ENCODE measurements around the gene RASSF8.
"Not testable (repeated sequence)": the region's sequence is repeated elsewhere in the genome, so short reads cannot be mapped to it uniquely, and the experiment has no call there.

The RASSF8 gene

GRCh38 chr12:26037615-26038220 is 79.2 kb downstream of the RASSF8 start:
- Mint-ChIP-seq H3K4me3 (no peak overlapping the region), H3K27ac (no peak overlapping the region), H3K9me3 (no peaks in the 10 kb centered on the region), H3K27me3 (ENCODE audit: low read depth) (peaks cover 5% of the 10 kb centered on the region), H3K36me3 (ENCODE audit: low read depth) (no peaks in the 10 kb centered on the region), H3K4me1 (ENCODE audit: low read depth) (no peaks in the 10 kb centered on the region)

GRCh38 chr12:26042645-26043044 is 84.2 kb downstream of the RASSF8 start:
- H3K4me3 Mint-ChIP-seq: no peak overlapping the region
- H3K4me1 Mint-ChIP-seq (ENCODE audit: low read depth): no peaks in the 10 kb centered on the region
- no peak overlapping the region for H3K27ac Mint-ChIP-seq
- H3K36me3 Mint-ChIP-seq (ENCODE audit: low read depth): no peaks in the 10 kb centered on the region
- peaks cover 16% of the 10 kb centered on the region for H3K27me3 Mint-ChIP-seq (ENCODE audit: low read depth)
- no peaks in the 10 kb centered on the region for H3K9me3 Mint-ChIP-seq

- Mint-ChIP-seq H3K4me1 (ENCODE audit: low read depth) (no peaks in the 10 kb centered on the region), H3K27ac (no peak overlapping the region)
Measured at GRCh38 chr12:26043135-26044006, 84.9 kb downstream of the RASSF8 start.

GRCh38 chr12:26044007-26044394 is 85.5 kb downstream of the RASSF8 start:
- Mint-ChIP-seq H3K27ac (no peak overlapping the region), H3K27me3 (ENCODE audit: low read depth) (peaks cover 15% of the 10 kb centered on the region), H3K4me3 (no peak overlapping the region), H3K36me3 (ENCODE audit: low read depth) (no peaks in the 10 kb centered on the region), H3K9me3 (no peaks in the 10 kb centered on the region), H3K4me1 (ENCODE audit: low read depth) (no peaks in the 10 kb centered on the region)

More at GRCh38 chr12:26043135-26044006, 84.9 kb downstream of the RASSF8 start:
- Mint-ChIP-seq H3K27me3 (ENCODE audit: low read depth) (peaks cover 16% of the 10 kb centered on the region), H3K36me3 (ENCODE audit: low read depth) (no peaks in the 10 kb centered on the region), H3K9me3 (no peaks in the 10 kb centered on the region), H3K4me3 (no peak overlapping the region)

GRCh38 chr12:26044592-26044991 is 86.1 kb downstream of the RASSF8 start:
- Mint-ChIP-seq H3K4me3 (no peak overlapping the region), H3K27me3 (ENCODE audit: low read depth) (peaks cover 11% of the 10 kb centered on the region), H3K4me1 (ENCODE audit: low read depth) (no peaks in the 10 kb centered on the region), H3K27ac (no peak overlapping the region), H3K9me3 (no peaks in the 10 kb centered on the region), H3K36me3 (ENCODE audit: low read depth) (no peaks in the 10 kb centered on the region)

- Mint-ChIP-seq H3K4me1 (ENCODE audit: low read depth) (no peaks in the 10 kb centered on the region), H3K36me3 (ENCODE audit: low read depth) (no peaks in the 10 kb centered on the region)
Measured at GRCh38 chr12:26046203-26046602, 87.7 kb downstream of the RASSF8 start.

GRCh38 chr12:26046906-26047305 is 88.4 kb downstream of the RASSF8 start:
- no peak overlapping the region for H3K27ac Mint-ChIP-seq

More at GRCh38 chr12:26046203-26046602, 87.7 kb downstream of the RASSF8 start:
- Mint-ChIP-seq H3K4me3 (no peak overlapping the region), H3K27me3 (ENCODE audit: low read depth) (peaks cover 14% of the 10 kb centered on the region), H3K27ac (no peak overlapping the region), H3K9me3 (no peaks in the 10 kb centered on the region)

GRCh38 chr12:26047401-26048226 is 89.1 kb downstream of the RASSF8 start:
- Mint-ChIP-seq H3K27me3 (ENCODE audit: low read depth) (peaks cover 16% of the 10 kb centered on the region), H3K36me3 (ENCODE audit: low read depth) (no peaks in the 10 kb centered on the region), H3K9me3 (no peaks in the 10 kb centered on the region), H3K4me1 (ENCODE audit: low read depth) (no peaks in the 10 kb centered on the region), H3K27ac (no peak overlapping the region), H3K4me3 (no peak overlapping the region)

More at GRCh38 chr12:26046906-26047305, 88.4 kb downstream of the RASSF8 start:
- Mint-ChIP-seq H3K4me3 (no peak overlapping the region), H3K36me3 (ENCODE audit: low read depth) (no peaks in the 10 kb centered on the region), H3K4me1 (ENCODE audit: low read depth) (no peaks in the 10 kb centered on the region), H3K27me3 (ENCODE audit: low read depth) (peaks cover 14% of the 10 kb centered on the region), H3K9me3 (no peaks in the 10 kb centered on the region)

GRCh38 chr12:26052652-26053051 is 94.2 kb downstream of the RASSF8 start:
- Mint-ChIP-seq H3K27ac (no peak overlapping the region), H3K36me3 (ENCODE audit: low read depth) (no peaks in the 10 kb centered on the region), H3K9me3 (no peaks in the 10 kb centered on the region), H3K4me3 (no peak overlapping the region), H3K4me1 (ENCODE audit: low read depth) (no peaks in the 10 kb centered on the region), H3K27me3 (ENCODE audit: low read depth) (peaks cover 7% of the 10 kb centered on the region)

- Mint-ChIP-seq H3K4me1 (ENCODE audit: low read depth) (no peaks in the 10 kb centered on the region), H3K9me3 (no peaks in the 10 kb centered on the region), H3K27me3 (ENCODE audit: low read depth) (peaks cover 7% of the 10 kb centered on the region), H3K27ac (no peak overlapping the region), H3K4me3 (no peak overlapping the region), H3K36me3 (ENCODE audit: low read depth) (no peaks in the 10 kb centered on the region)
Measured at GRCh38 chr12:26054383-26054782, 95.9 kb downstream of the RASSF8 start.

GRCh38 chr12:26055087-26055486 is 96.6 kb downstream of the RASSF8 start:
- Mint-ChIP-seq H3K36me3 (ENCODE audit: low read depth) (no peaks in the 10 kb centered on the region), H3K4me3 (no peak overlapping the region), H3K4me1 (ENCODE audit: low read depth) (no peaks in the 10 kb centered on the region), H3K27me3 (ENCODE audit: low read depth) (peaks cover 7% of the 10 kb centered on the region), H3K27ac (no peak overlapping the region), H3K9me3 (no peaks in the 10 kb centered on the region)

GRCh38 chr12:26056335-26056734 is 97.9 kb downstream of the RASSF8 start:
- no peaks in the 10 kb centered on the region for H3K36me3 Mint-ChIP-seq (ENCODE audit: low read depth)
- H3K4me3 Mint-ChIP-seq: no peak overlapping the region

GRCh38 chr12:26057271-26057670 is 98.8 kb downstream of the RASSF8 start:
- H3K36me3 Mint-ChIP-seq (ENCODE audit: low read depth); H3K27me3 Mint-ChIP-seq (ENCODE audit: low read depth); H3K4me1 Mint-ChIP-seq (ENCODE audit: low read depth); H3K4me3 Mint-ChIP-seq; H3K9me3 Mint-ChIP-seq; H3K27ac Mint-ChIP-seq: not testable (repeated sequence)

More at GRCh38 chr12:26056335-26056734, 97.9 kb downstream of the RASSF8 start:
- Mint-ChIP-seq H3K27me3 (ENCODE audit: low read depth) (peaks cover 5% of the 10 kb centered on the region), H3K9me3 (no peaks in the 10 kb centered on the region), H3K27ac (no peak overlapping the region), H3K4me1 (ENCODE audit: low read depth) (no peaks in the 10 kb centered on the region)

GRCh38 chr12:26058308-26058707 is 99.8 kb downstream of the RASSF8 start:
- Mint-ChIP-seq H3K4me1 (ENCODE audit: low read depth) (no peaks in the 10 kb centered on the region), H3K4me3 (no peak overlapping the region), H3K36me3 (ENCODE audit: low read depth) (no peaks in the 10 kb centered on the region), H3K9me3 (no peaks in the 10 kb centered on the region), H3K27ac (no peak overlapping the region), H3K27me3 (ENCODE audit: low read depth) (no peaks in the 10 kb centered on the region)
